ENCODE data around the gene NMT2. TPM values are rescaled to one million over a fixed set of nuclear protein-coding genes. Genes with fewer than 3 reads are reported as not detected.

The NMT2 gene
- total and polyA plus RNA-seq, 4 donors: 9.6 to 19.1 (median 17.0) TPM

GRCh38 chr10:15166325-15166724 lies 2.2 kb downstream of the NMT2 start:
- H3K36me3 ChIP-seq (ENCODE audit: control insufficient read depth in 4 of 4, insufficient read depth in 3 of 4, low read depth in 1 of 4, low read length in 3 of 4): no peaks in the 10 kb centered on the region
- WGBS: 66% methylated on average over 2 of the region's 2 CpGs
- no peak for DNase-seq (ENCODE audit: low spot score)
- peak overlapping the region in 1 of 3 donors; percentile 87 for H3K4me3 ChIP-seq (ENCODE audit: low read depth in 1 of 3, low read length in 3 of 3)
- TF ChIP-seq ZBTB33 (IDR thresholded peaks at IDR 0.05): no peak
- TF ChIP-seq GABPA (IDR thresholded peaks at IDR 0.05 in 1 of 2, conservative IDR thresholded peaks at IDR 0.05 in 1 of 2): no peak
- no peak for TF ChIP-seq SP1 (IDR thresholded peaks at IDR 0.05)
- TF ChIP-seq NR2F2 (IDR thresholded peaks at IDR 0.05): no peak
- H3K9ac ChIP-seq (ENCODE audit: low read depth in 1 of 2, low read length in 2 of 2): no peak overlapping the region
- no peak overlapping the region for H3K27ac ChIP-seq (ENCODE audit: low read depth in 1 of 2, low read length in 2 of 2)
- H3K9me3 ChIP-seq (ENCODE audit: control insufficient read depth in 4 of 4, low read length in 3 of 4): no peaks in the 10 kb centered on the region
- peaks cover 2 to 23% (median 15%) of the 10 kb centered on the region in 4 donors for H3K4me1 ChIP-seq (ENCODE audit: control insufficient read depth in 4 of 4, insufficient read depth in 4 of 4, low read length in 3 of 4)
- no peaks in the 10 kb centered on the region for H3K27me3 ChIP-seq (ENCODE audit: control insufficient read depth in 4 of 4, insufficient read depth in 4 of 4, low read length in 3 of 4)

GRCh38 chr10:15163253-15163828 lies 5.2 kb downstream of the NMT2 start:
- DNase-seq (ENCODE audit: low spot score): no peak
- no peaks in the 10 kb centered on the region for H3K27me3 ChIP-seq (ENCODE audit: control insufficient read depth in 4 of 4, insufficient read depth in 4 of 4, low read length in 3 of 4)
- peaks cover 0 to 20% (median 9%) of the 10 kb centered on the region in 4 donors for H3K4me1 ChIP-seq (ENCODE audit: control insufficient read depth in 4 of 4, insufficient read depth in 4 of 4, low read length in 3 of 4)
- 88% methylated on average over 2 of the region's 2 CpGs for WGBS
- H3K9me3 ChIP-seq (ENCODE audit: control insufficient read depth in 4 of 4, low read length in 3 of 4): no peaks in the 10 kb centered on the region
- H3K9ac ChIP-seq (ENCODE audit: low read depth in 1 of 2, low read length in 2 of 2): no peak overlapping the region
- H3K27ac ChIP-seq (ENCODE audit: low read depth in 1 of 2, low read length in 2 of 2): no peak overlapping the region
- no peak overlapping the region for H3K4me3 ChIP-seq (ENCODE audit: low read depth in 1 of 3, low read length in 3 of 3)
- TF ChIP-seq FOXA1 (IDR thresholded peaks at IDR 0.05) (no peak), TAF1 (conservative IDR thresholded peaks at IDR 0.05) (no peak), MAX (IDR thresholded peaks at IDR 0.05) (no peak), NR2F2 (IDR thresholded peaks at IDR 0.05) (no peak), CTCF (IDR thresholded peaks at IDR 0.05; ENCODE audit: low read depth, low read length, missing input control) (no peak), SP1 (IDR thresholded peaks at IDR 0.05) (no peak), JUND (IDR thresholded peaks at IDR 0.05) (no peak), HNF4G (IDR thresholded peaks at IDR 0.05) (no peak), HNF4A (conservative IDR thresholded peaks at IDR 0.05) (no peak), FOXA2 (IDR thresholded peaks at IDR 0.05) (no peak), ZBTB33 (IDR thresholded peaks at IDR 0.05) (no peak), RAD21 (IDR thresholded peaks at IDR 0.05) (no peak), REST (IDR thresholded peaks at IDR 0.05) (no peak), GABPA (IDR thresholded peaks at IDR 0.05 in 1 of 2, conservative IDR thresholded peaks at IDR 0.05 in 1 of 2) (no peak), RXRA (IDR thresholded peaks at IDR 0.05) (no peak), EGR1 (IDR thresholded peaks at IDR 0.05; ENCODE audit: low read depth in 2 of 2) (no peak), YY1 (IDR thresholded peaks at IDR 0.05) (no peak), ATF3 (IDR thresholded peaks at IDR 0.05) (no peak)
- no peaks in the 10 kb centered on the region for H3K36me3 ChIP-seq (ENCODE audit: control insufficient read depth in 4 of 4, insufficient read depth in 3 of 4, low read depth in 1 of 4, low read length in 3 of 4)
